ENCODE data around the gene SPECC1.

GRCh38 chr17:20035501-20035900, 26.3 kb downstream of the SPECC1 start:
- TF ChIP-seq, protein P1, sequence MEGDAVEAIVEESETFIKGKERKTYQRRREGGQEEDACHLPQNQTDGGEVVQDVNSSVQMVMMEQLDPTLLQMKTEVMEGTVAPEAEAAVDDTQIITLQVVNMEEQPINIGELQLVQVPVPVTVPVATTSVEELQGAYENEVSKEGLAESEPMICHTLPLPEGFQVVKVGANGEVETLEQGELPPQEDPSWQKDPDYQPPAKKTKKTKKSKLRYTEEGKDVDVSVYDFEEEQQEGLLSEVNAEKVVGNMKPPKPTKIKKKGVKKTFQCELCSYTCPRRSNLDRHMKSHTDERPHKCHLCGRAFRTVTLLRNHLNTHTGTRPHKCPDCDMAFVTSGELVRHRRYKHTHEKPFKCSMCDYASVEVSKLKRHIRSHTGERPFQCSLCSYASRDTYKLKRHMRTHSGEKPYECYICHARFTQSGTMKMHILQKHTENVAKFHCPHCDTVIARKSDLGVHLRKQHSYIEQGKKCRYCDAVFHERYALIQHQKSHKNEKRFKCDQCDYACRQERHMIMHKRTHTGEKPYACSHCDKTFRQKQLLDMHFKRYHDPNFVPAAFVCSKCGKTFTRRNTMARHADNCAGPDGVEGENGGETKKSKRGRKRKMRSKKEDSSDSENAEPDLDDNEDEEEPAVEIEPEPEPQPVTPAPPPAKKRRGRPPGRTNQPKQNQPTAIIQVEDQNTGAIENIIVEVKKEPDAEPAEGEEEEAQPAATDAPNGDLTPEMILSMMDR (conservative IDR thresholded peaks at IDR 0.05; ENCODE audit: low read depth, low read length) = no peak
- no peak for TF ChIP-seq EZH2 (IDR thresholded peaks at IDR 0.05; ENCODE audit: low read length, unreplicated experiment)

Measured in PC-3 (cell line).